ENCODE data around the gene DNAAF1.

- TF ChIP-seq EZH2 (IDR thresholded peaks at IDR 0.05; ENCODE audit: insufficient read depth, poor library complexity, severe bottlenecking) = no peak
- no peak for TF ChIP-seq EZH2phosphoT487 (IDR thresholded peaks at IDR 0.05; ENCODE audit: insufficient read depth, low read depth)
Observed at GRCh38 chr16:84156342-84156784, 11.3 kb downstream of the DNAAF1 start.

Data from GM23248 (cell line).